H9 (cell line): ENCODE data around the gene SPCS2. TPM values are rescaled to one million over a fixed set of nuclear protein-coding genes. Genes with fewer than 3 reads are reported as not detected.

Source experiments
- DNase-seq: peaks from one replicate; pipeline ENCODE4 v3.0.0-alpha.2; 2017
- H2AFZ ChIP-seq: one replicate; pipeline ENCODE4 v1.6.1; 2013; ENCODE audit warnings: mild to moderate bottlenecking, low read length, control low read depth, moderate library complexity
- H2AK5ac ChIP-seq: 2 replicates; pipeline ENCODE4 v1.6.1; 2013; ENCODE audit warnings: low read length, control low read depth, mixed read lengths; ENCODE audit not compliant: insufficient read length
- H2BK120ac ChIP-seq: one replicate; pipeline ENCODE4 v1.6.1; 2013; ENCODE audit warnings: low read depth, mild to moderate bottlenecking, low read length, control low read depth, inconsistent platforms; ENCODE audit not compliant: poor library complexity, severe bottlenecking
- H2BK12ac ChIP-seq: 2 replicates; pipeline ENCODE4 v1.6.1; 2013; ENCODE audit warnings: low read length, control low read depth, mixed read lengths, low read depth; ENCODE audit not compliant: insufficient read length
- H2BK15ac ChIP-seq: 2 replicates; pipeline ENCODE4 v1.6.1; 2013; ENCODE audit warnings: low read depth, low read length, control low read depth
- H2BK20ac ChIP-seq: one replicate; pipeline ENCODE4 v1.6.1; 2013; ENCODE audit warnings: low read depth, mild to moderate bottlenecking, low read length, control low read depth, inconsistent platforms; ENCODE audit not compliant: poor library complexity, severe bottlenecking
- H2BK5ac ChIP-seq: 2 replicates; pipeline ENCODE4 v1.6.1; 2013; ENCODE audit warnings: low read length, control low read depth, mixed read lengths; ENCODE audit not compliant: insufficient read length
- H3K14ac ChIP-seq: 2 replicates; pipeline ENCODE4 v1.6.1; 2013; ENCODE audit warnings: low read length, control low read depth; ENCODE audit not compliant: insufficient read depth
- H3K18ac ChIP-seq: 2 replicates; pipeline ENCODE4 v1.6.1; 2013; ENCODE audit warnings: low read depth, mild to moderate bottlenecking, mixed read lengths, low read length, control low read depth; ENCODE audit not compliant: insufficient read length
- H3K23ac ChIP-seq: 2 replicates; pipeline ENCODE4 v1.6.1; 2013; ENCODE audit warnings: low read length, control low read depth, mixed read lengths, low read depth; ENCODE audit not compliant: insufficient read length
- H3K23me2 ChIP-seq: 2 replicates; pipeline ENCODE4 v1.6.1; 2013; ENCODE audit warnings: low read depth, mild to moderate bottlenecking, mixed read lengths, low read length, control low read depth; ENCODE audit not compliant: insufficient read length, poor library complexity, severe bottlenecking
- H3K27ac ChIP-seq: 2 replicates; pipeline ENCODE4 v1.5.1; 2013; ENCODE audit warnings: low read length, control low read depth, mixed read lengths, low read depth; ENCODE audit not compliant: insufficient read length
- H3K27me3 ChIP-seq: 2 replicates; pipeline ENCODE4 v1.6.1; 2013; ENCODE audit warnings: low read length, control low read depth, inconsistent platforms; ENCODE audit not compliant: insufficient read depth
- H3K4ac ChIP-seq: 2 replicates; pipeline ENCODE4 v1.6.1; 2013; ENCODE audit warnings: low read depth, mild to moderate bottlenecking, control low read depth, inconsistent platforms, low read length, moderate library complexity
- H3K4me1 ChIP-seq: 2 replicates; pipeline ENCODE4 v1.6.1; 2013; ENCODE audit warnings: low read length, control low read depth, inconsistent platforms; ENCODE audit not compliant: insufficient read depth
- H3K4me2 ChIP-seq: 2 replicates; pipeline ENCODE4 v1.6.1; 2013; ENCODE audit warnings: low read length, control low read depth, mixed read lengths; ENCODE audit not compliant: insufficient read length, insufficient read depth
- H3K56ac ChIP-seq: 2 replicates; pipeline ENCODE4 v1.6.1; 2013; ENCODE audit warnings: low read depth, mild to moderate bottlenecking, mixed read lengths, low read length, control low read depth; ENCODE audit not compliant: insufficient read length
- H3K79me1 ChIP-seq: 2 replicates; pipeline ENCODE4 v1.6.1; 2013; ENCODE audit warnings: low read depth, mild to moderate bottlenecking, moderate library complexity, low read length, control low read depth, inconsistent platforms; ENCODE audit not compliant: insufficient read depth, poor library complexity, severe bottlenecking
- H3K79me2 ChIP-seq: 2 replicates; pipeline ENCODE4 v1.6.1; 2013; ENCODE audit warnings: low read length, control low read depth, inconsistent platforms; ENCODE audit not compliant: insufficient read depth
- H3K9ac ChIP-seq: 2 replicates; pipeline ENCODE4 v1.6.1; 2013; ENCODE audit warnings: low read length, control low read depth, mixed read lengths; ENCODE audit not compliant: insufficient read length; ENCODE audit errors: extremely low read depth
- H3K9me3 ChIP-seq: one replicate; pipeline ENCODE4 v1.6.1; 2013; ENCODE audit warnings: low read depth, low read length, inconsistent platforms; ENCODE audit not compliant: control insufficient read depth
- H3T11ph ChIP-seq: one replicate; pipeline ENCODE4 v1.6.1; 2013; ENCODE audit warnings: mild to moderate bottlenecking, low read length, control low read depth, inconsistent platforms
- H4K20me1 ChIP-seq: one replicate; pipeline ENCODE4 v1.6.1; 2013; ENCODE audit not compliant: control insufficient read depth, insufficient read length, insufficient read depth
- H4K5ac ChIP-seq: 2 replicates; pipeline ENCODE4 v1.6.1; 2013; ENCODE audit warnings: low read depth, mild to moderate bottlenecking, mixed read lengths, low read length, control low read depth; ENCODE audit not compliant: insufficient read length
- H4K8ac ChIP-seq: replicated peaks from 2 replicates; pipeline ENCODE4 v1.6.1; 2013; ENCODE audit warnings: low read length, control low read depth, mixed read lengths, low read depth; ENCODE audit not compliant: insufficient read length
- H4K91ac ChIP-seq: 2 replicates; pipeline ENCODE4 v1.6.1; 2013; ENCODE audit warnings: low read depth, mild to moderate bottlenecking, moderate library complexity, mixed read lengths, low read length, control low read depth; ENCODE audit not compliant: insufficient read length
- H3K27ac Mint-ChIP-seq, 3 experiments: 2 replicates in 2 of 3; 3 replicates in 1 of 3; pipeline ENCODE4 v1.8.0; 2020 to 2021; ENCODE audit warnings: mixed read lengths in 3 of 3, mild to moderate bottlenecking in 1 of 3, moderate library complexity in 1 of 3
- H3K27me3 Mint-ChIP-seq: 2 replicates; pipeline ENCODE4 v1.8.0; 2021; ENCODE audit warnings: low read depth, mild to moderate bottlenecking, moderate library complexity, mixed read lengths
- H3K36me3 Mint-ChIP-seq, 3 experiments: 2 replicates in 2 of 3; 3 replicates in 1 of 3; pipeline ENCODE4 v1.8.0; 2020 to 2021; ENCODE audit warnings: low read depth in 3 of 3, mixed read lengths in 3 of 3; ENCODE audit not compliant: insufficient read depth in 1 of 3
- H3K4me1 Mint-ChIP-seq, 2 experiments: 2 replicates each; pipeline ENCODE4 v1.8.0; 2020; ENCODE audit warnings: mixed read lengths in 2 of 2
- H3K4me3 Mint-ChIP-seq, 2 experiments: 2 replicates in 1 of 2; 3 replicates in 1 of 2; pipeline ENCODE4 v1.8.0; 2020 to 2021; ENCODE audit warnings: mild to moderate bottlenecking in 2 of 2, mixed read lengths in 2 of 2, moderate library complexity in 1 of 2
- H3K9me3 Mint-ChIP-seq, 2 experiments: 2 replicates in 1 of 2; 3 replicates in 1 of 2; pipeline ENCODE4 v1.8.0; 2020; ENCODE audit warnings: mild to moderate bottlenecking in 2 of 2, mixed read lengths in 2 of 2, moderate library complexity in 1 of 2
- CTCF ChIP-seq: fragments of 200-600 bp; sonication (generic); conservative IDR thresholded peaks from 3 replicates; pipeline ENCODE4 v1.8.0; 2021; ENCODE audit warnings: antibody characterized with exemption, mild to moderate bottlenecking
- total RNA-seq: library from RNA; stranded (reverse); gene quantifications from 2 replicates; pipeline ENCODE4 v1.2.1, GENCODE V29; 2021

Gene SPCS2
- total RNA-seq, 1 experiment from 2014 or later: 144 TPM

- Histone ChIP-seq H3K4me2 (no peak overlapping the region), H3K4me1 (no peaks in the 10 kb centered on the region), H2BK15ac (no peak overlapping the region), H3K9ac (no peak overlapping the region), H2AK5ac (no peak overlapping the region), H3K18ac (no peak overlapping the region), H3K27ac (no peak overlapping the region), H3K4ac (no peak overlapping the region), H4K5ac (no peak overlapping the region), H2BK5ac (no peak overlapping the region), H3K23me2 (no peaks in the 10 kb centered on the region), H4K91ac (no peak overlapping the region), H4K8ac (no peak overlapping the region), H3K27me3 (no peaks in the 10 kb centered on the region), H3K9me3 (no peaks in the 10 kb centered on the region), H3K79me2 (no peaks in the 10 kb centered on the region), H3K14ac (no peak overlapping the region), H2BK12ac (no peak overlapping the region), H2BK20ac (no peak overlapping the region), H2BK120ac (no peak overlapping the region), H4K20me1 (no peaks in the 10 kb centered on the region), H3T11ph (no peak overlapping the region), H3K79me1 (no peaks in the 10 kb centered on the region), H3K56ac (no peak overlapping the region), H3K23ac (no peak overlapping the region), H2AFZ (no peak overlapping the region)
- TF ChIP-seq CTCF: no peak
- peaks cover 8 to 9% of the 10 kb centered on the region in 2 experiments for H3K4me1 Mint-ChIP-seq
- H3K27me3 Mint-ChIP-seq: no peaks in the 10 kb centered on the region
- H3K9me3 Mint-ChIP-seq: peaks cover 2 to 5% of the 10 kb centered on the region in 2 experiments; a peak in 4 of 5 replicates
- no peak overlapping the region for H3K27ac Mint-ChIP-seq
- no peak overlapping the region for H3K4me3 Mint-ChIP-seq
- no peak for DNase-seq
- peaks cover 3 to 30% (median 6%) of the 10 kb centered on the region in 3 experiments; a peak in 5 of 7 replicates for H3K36me3 Mint-ChIP-seq
These were observed 64.0 kb downstream of the SPCS2 start for GRCh38 chr11:75013051-75013450.
